ENCODE measurements around the gene WFS1.

GRCh38 chr4:6231663-6232165, 37.9 kb upstream of the WFS1 start:
- TF ChIP-seq CTCF (IDR thresholded peaks at IDR 0.05) (no peak), POLR2A (IDR thresholded peaks at IDR 0.05) (no peak)

Measured in right lobe of liver (tissue), 4 donors.